IMR-90 (cell line): ENCODE measurements around the gene TVP23B.
"Not testable (repeated sequence)": the region's sequence is repeated elsewhere in the genome, so short reads cannot be mapped to it uniquely, and the experiment has no call there.

Experiments
- BHLHE40 ChIP-seq: fragments of 150-350 bp; IDR thresholded peaks from 2 replicates; pipeline ENCODE4 v1.6.1; 2016; ENCODE audit warnings: mild to moderate bottlenecking, low read depth, low read length
- CTCF ChIP-seq: conservative IDR thresholded peaks from 2 replicates; pipeline ENCODE4 v1.5.1; 2012; ENCODE audit warnings: mild to moderate bottlenecking, low read depth, low read length, improper control_type of control experiment
- NFE2L2 ChIP-seq: fragments of 150-350 bp; IDR thresholded peaks from 2 replicates; pipeline ENCODE4 v1.6.1; 2016; ENCODE audit warnings: low read depth, mild to moderate bottlenecking, low read length
- POLR2A ChIP-seq: IDR thresholded peaks from 2 replicates; pipeline ENCODE4 v1.6.1; 2012; ENCODE audit warnings: mild to moderate bottlenecking, low read depth, low read length

GRCh38 chr17:18815924-18816323 lies 34.9 kb downstream of the TVP23B start:
- not testable (repeated sequence) for TF ChIP-seq POLR2A, CTCF, BHLHE40, NFE2L2
